ENCODE measurements around the gene IGF2BP3.

IGF2BP3 gene

GRCh38 chr7:23472046-23472445 lies 1.8 kb upstream of the IGF2BP3 start:
- no peak for DNase-seq (ENCODE audit: low spot score)

DNA sequence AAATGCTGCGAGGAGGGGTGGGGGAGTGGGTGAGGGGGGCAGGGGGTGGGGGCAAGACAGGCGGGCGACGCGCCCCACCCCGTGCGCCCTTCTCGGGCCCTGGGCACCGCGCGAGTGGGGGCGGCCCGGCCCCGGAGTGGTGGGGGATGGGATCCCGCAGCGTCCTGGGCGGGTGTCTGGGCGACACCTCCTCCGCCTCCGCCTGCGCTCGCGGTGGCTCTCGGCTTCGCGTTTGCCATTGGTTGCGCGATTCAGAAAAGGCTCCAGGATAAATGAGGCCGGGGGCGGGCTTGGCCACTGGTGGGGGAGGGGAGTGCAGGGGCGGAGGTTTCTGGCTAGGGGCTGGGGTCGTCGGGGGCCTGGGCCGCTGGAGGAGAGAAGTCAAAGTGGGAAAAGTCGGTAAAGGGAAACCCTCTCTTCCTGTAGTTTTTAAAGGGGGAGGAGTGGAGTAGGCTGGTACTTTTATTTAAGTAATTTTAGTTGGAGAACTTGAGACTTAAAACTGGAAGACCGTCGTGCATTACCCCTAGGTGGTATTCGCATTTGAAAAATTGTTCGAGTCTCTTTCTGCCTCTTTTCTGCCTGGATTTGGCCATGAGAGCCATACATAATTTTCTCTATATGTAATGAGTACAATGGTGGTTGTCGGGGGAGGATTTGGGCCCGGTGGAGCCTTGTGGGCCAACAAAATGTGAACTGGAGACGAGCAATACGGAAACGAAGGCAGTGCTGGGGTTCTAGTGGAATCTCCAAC lies 992 bp upstream of the IGF2BP3 start:
- DNase-seq (ENCODE audit: low spot score): no peak

DNA sequence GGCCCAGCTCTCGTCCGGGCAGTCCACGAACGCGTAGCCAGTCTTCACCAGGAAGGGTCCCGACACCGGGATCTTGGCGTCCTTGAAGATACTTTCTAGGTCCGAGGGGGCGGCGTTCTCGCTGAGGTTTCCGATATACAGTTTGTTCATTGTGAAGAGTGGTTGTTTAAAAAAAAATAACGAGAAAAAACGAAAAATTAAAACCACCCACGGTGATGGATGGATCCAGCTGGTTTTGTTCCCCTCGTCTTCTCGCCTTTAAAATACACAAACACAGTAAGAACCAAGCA lies 385 bp downstream of the IGF2BP3 start:
- DNase-seq (ENCODE audit: low spot score): no peak

DNA sequence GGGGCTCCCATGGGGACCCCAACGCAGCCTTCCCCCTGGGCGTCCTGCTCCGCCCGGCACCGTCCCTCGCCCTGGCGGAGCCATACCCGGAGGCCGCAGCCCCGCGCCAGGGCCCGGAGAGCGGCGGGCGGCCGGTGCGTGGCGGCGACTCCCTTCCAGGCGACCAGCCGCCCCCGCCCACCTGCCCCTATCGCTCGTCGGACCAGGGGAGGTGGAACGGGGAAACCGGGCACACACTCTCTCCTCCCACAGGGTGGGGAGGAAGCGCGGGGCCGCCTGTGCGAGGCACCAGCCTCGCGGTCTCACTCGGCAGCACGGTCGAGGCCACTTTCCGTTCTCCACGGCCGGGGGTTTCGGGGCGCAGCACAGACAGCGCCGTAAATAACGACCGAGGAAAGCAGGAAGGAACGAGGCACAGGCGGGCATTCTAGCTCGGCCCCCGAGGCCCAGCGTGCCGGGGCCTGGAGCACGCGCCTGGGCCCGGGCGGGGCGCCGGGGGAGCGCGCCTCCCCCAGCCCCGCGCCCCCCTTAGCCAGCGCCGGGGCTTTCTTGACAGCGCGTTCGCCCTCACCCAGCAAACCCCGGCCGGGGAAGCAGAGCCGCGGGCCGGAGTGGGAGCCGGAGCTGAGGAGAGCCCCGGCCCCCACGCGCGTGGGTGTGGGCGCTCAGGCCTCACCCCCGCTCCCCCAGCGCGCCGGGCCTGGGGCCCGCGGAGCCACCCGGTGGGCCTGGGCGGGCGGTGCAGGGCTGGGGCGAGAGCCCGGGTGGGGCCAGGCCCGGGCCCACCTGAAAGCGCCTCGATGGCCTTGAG lies 936 bp downstream of the IGF2BP3 start:
- DNase-seq (ENCODE audit: low spot score): no peak

DNA sequence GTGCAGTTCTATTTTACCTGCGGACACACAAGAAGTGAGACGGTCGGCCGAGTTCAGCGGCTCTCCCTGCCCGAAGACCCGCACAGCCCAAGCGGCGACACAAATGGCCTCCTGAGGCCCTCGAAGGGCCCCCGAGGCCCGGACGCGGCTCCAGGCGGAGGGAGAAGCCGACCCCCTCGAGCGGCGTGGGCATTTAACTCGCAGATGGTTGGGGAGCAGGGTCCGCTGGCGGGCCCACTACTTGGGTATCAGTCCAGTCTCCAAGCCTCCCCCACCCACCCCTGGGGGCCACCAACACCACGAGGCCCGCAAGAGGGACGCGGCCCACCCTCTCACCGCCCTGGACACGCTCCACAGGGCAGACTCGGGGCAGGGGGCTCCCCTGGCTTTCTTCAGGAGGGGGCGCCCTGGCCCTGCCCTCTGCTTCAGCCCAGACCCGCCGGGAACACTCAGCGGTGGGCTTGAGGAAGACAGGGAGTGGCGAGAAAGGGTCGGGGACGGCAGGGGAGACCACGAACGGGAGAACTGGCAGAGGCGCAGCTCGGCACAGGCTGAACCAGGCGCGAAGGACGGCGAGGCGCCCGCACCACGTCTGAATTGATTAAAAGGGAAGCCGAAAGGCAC lies 1.7 kb downstream of the IGF2BP3 start:
- DNase-seq (ENCODE audit: low spot score): no peak

DNA sequence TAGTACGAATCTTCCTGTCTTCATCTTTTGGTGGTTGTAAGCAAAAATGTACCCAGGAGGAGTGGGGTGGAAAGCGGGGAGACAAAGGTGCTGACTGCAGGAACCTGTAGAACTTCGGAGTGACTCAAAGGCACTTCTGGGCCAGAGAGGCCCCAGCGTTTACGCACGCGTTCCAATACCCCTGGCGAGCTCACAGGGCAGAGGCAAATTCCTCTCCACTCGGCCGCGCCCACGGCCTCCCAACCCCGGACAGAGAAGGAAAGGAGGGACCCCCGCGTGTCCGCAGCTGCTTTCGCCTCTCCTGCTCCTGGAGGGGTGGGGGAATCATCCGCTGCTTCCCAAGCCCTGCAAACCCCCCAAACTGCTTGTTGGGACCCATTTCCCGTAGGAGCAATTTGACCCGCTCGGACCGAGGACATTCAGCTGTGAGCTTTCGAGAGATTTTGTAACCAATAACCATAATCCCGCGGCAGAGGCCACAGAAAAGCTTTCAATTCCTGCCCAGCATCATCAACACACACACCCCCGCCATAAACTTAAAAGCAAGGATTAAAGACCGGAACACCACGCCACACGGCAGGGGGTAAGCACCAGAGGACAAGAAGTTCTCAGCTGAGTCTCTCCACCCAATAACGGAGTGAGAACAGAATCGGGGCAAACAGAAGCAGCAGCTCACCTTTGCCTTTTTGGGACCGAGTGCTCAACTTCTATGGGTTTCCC lies 2.3 kb downstream of the IGF2BP3 start:
- no peak for DNase-seq (ENCODE audit: low spot score)

GRCh38 chr7:23467291-23467805 lies 2.9 kb downstream of the IGF2BP3 start:
- no peak for DNase-seq (ENCODE audit: low spot score)

DNA sequence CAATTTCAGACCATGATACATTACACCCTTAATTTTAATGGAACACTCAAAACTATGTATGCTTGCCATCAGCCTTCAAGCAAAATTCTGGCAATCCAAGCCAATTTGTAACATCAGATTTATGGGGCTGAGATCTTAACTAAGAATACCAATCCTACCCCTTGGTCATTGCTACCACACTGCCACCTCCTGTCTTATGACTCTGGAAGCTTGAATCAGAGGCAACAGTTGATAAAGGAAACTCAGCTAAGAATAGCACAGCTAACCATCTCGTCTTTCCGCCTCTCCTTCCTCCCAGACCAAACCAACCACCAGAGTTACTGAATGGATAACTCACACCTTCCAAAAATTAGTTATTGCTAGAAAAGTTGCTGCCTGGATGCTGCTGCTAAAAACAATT lies 7.4 kb downstream of the IGF2BP3 start:
- DNase-seq (ENCODE audit: low spot score): no peak

DNA sequence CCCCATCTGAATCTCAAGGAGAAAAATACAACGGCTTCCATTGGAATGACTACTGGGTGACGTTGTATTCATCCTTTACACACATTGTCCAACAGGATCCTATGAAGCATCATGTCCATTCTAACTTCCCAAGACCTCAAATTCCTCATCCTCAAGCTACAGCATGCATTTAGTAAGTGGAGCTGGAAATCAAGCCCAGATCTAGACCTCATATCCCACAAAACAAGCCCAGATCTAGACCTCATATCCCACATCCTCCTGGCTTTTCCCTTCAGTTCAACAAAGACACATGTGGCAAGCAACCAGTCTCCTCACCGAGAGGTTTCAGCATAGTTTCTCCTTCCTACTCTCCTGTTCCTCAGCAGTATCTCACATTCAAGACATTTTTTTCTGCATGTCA lies 12.2 kb downstream of the IGF2BP3 start:
- no peak for DNase-seq (ENCODE audit: low spot score)

GRCh38 chr7:23456093-23456492 lies 14.2 kb downstream of the IGF2BP3 start:
- DNase-seq (ENCODE audit: low spot score): no peak

DNA sequence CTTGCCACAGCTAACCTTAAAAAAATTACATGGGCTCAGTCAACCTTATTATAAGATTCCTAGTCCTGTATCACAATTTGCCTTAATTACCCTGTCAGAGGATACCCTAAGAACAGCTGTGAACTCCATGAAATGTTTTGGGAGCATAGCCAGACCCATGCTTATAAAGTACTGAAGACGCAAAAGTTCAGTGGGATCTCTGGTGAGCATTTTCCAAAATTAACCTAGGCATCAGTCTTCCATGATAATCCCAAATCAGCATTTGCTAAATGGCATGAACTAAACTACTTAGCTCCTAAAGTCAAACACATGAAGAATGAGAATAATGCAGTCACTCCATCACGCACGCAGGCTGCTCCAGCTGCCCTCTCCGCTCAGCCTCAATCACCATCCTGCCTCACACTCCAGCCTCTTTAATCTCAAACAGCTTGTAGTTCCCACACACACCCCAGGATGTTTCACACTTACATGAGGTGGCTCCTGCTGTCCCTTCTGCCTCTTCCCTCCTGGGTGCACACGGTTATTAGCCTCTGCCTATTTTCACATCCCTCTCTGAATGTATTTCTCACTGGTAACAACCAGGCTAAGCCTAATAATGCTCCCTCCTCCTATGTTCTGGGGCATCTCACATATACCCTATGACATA lies 15.3 kb downstream of the IGF2BP3 start:
- DNase-seq (ENCODE audit: low spot score): no peak

- DNase-seq (ENCODE audit: low spot score): no peak
These were observed 19.8 kb downstream of the IGF2BP3 start for GRCh38 chr7:23450518-23450917.

DNA sequence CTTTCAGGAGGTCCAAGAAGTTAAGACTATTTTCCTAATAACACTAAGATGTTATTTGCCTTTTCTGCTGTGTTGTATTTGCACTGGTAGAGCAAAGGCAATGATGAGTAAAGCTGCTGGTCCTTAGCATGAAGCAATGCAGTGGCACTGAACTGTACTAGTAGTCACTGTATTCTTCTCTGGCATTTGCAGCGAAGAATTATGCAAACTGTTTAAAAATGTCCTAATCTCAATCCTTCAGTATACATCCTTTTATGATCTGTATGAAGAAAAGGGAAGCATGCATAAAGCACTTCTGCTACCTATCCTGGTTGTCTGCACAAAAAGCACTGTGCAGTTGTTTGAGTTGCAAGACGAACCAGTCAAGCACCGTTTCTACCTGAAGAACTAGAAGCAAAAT lies 20.4 kb downstream of the IGF2BP3 start:
- DNase-seq (ENCODE audit: low spot score): no peak

- no peak for DNase-seq (ENCODE audit: low spot score)
These were observed 25.0 kb downstream of the IGF2BP3 start for GRCh38 chr7:23445326-23445725.

- no peak for DNase-seq (ENCODE audit: low spot score)
These were observed 26.3 kb downstream of the IGF2BP3 start for GRCh38 chr7:23443974-23444373.

DNA sequence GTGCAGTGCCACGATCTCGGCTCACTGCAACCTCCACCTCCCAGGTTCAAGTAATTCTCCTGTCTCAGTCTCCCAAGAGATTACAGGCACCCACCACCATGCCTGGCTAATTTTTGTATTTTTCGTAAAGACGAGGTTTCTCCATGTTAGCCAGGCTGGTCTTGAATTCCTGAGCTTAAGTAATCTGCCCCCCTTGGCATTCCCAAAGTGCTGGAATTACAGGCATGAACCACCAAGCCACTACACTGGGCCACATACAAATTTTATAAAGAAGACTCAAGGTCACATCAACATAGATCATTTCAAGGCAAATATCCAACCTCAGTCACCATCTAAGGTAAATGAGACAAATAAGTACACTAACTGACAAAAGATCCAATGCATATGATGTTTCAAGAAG lies 32.1 kb downstream of the IGF2BP3 start:
- no peak for DNase-seq (ENCODE audit: low spot score)

GRCh38 chr7:23434147-23434917 lies 36.0 kb downstream of the IGF2BP3 start:
- no peak for DNase-seq (ENCODE audit: low spot score)

DNA sequence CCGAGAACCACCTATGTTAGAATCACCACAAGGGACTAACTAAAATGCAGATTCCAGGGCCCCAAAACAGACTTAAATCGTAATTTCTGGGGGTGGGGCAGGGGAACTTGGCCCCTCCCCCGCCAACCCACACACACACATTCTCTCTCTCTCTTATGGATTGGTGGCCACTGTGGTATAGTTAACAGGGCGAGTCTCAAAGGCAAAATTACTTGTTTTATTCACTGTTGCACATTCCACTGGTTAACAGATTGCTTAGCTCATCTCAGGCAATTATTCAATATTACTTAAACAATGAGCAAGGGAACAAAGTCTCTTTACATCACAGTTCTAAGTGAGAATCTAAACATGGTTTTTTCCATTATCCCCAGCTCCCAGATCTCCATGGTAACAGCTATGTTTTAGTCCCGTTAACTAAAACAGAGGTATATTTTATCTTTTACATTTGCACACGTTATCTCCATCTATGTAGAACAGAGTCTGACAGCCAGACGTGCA lies 38.5 kb downstream of the IGF2BP3 start:
- no peak for DNase-seq (ENCODE audit: low spot score)

DNA sequence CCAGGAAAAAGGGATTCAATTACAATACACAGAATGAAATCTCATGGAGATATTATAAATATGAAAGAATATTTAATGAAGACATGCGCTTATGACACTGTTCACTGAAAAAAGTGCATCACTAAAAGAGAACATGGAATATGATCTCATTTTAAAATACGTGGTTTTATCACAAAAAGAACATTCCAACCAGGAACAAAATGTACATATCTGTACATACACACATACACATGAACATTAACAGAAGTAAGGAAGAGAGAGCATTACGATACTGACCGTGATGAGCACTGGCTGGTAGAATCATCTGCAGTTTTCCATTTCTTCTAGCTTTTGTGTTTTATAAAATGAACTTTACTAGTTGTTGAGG lies 39.4 kb downstream of the IGF2BP3 start:
- DNase-seq (ENCODE audit: low spot score): no peak

GRCh38 chr7:23426876-23427275 lies 43.4 kb downstream of the IGF2BP3 start:
- no peak for DNase-seq (ENCODE audit: low spot score)

DNA sequence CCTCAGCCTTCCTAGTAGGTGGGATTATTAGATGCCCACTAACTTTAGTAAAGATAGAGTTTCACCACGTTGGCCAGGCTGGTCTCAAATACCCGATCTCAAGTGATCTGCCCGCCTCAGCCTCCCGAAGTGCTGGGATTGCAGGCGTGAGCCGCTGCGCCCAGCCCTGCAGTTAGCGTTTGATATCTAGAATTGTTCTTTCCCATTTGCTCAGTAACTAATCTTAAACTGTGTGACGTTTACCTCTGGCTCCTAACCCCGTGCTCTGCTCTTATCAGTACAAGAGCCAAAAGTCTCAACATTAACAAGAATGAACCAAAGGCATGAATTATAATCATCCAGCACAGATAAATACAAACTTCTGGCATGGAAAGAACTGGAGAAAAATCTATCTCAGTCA lies 47.4 kb downstream of the IGF2BP3 start:
- DNase-seq (ENCODE audit: low spot score): no peak

All from CD4-positive, alpha-beta T cell treated with Interleukin-15 for 4 hours (primary cell).